HUES48 (cell line): ENCODE measurements around the gene FAM83D.

ENCODE experiments used
- H3K27ac ChIP-seq: one replicate; pipeline ENCODE4 v1.7.0; 2013; ENCODE audit warnings: low read depth, low read length, inconsistent platforms
- H3K27me3 ChIP-seq: 2 replicates; pipeline ENCODE4 v1.6.1; 2013; ENCODE audit warnings: mild to moderate bottlenecking, low read length; ENCODE audit not compliant: control insufficient read depth, insufficient read depth
- H3K36me3 ChIP-seq: 2 replicates; pipeline ENCODE4 v1.6.1; 2013; ENCODE audit warnings: low read length; ENCODE audit not compliant: control insufficient read depth, insufficient read depth
- H3K4me1 ChIP-seq: 2 replicates; pipeline ENCODE4 v1.6.1; 2013; ENCODE audit warnings: mild to moderate bottlenecking, low read length; ENCODE audit not compliant: control insufficient read depth, insufficient read depth
- H3K4me3 ChIP-seq: 2 replicates; pipeline ENCODE4 v1.5.1; 2013; ENCODE audit warnings: mild to moderate bottlenecking, low read depth, low read length
- H3K9ac ChIP-seq: 2 replicates; pipeline ENCODE4 v1.6.1; 2013; ENCODE audit warnings: mild to moderate bottlenecking, low read depth, low read length, moderate library complexity
- H3K9me3 ChIP-seq: 2 replicates; pipeline ENCODE4 v1.6.1; 2013; ENCODE audit warnings: low read length; ENCODE audit not compliant: control insufficient read depth, insufficient read depth

The FAM83D gene

GRCh38 chr20:38926142-38926933 lies at the start of gene FAM83D:
FAM83D (plus strand) TSS chr20:38926417; CDS start chr20:38926443, 26 bp downstream.
- Histone ChIP-seq H3K4me1 (peaks cover 10% of the 10 kb centered on the region; the same call in 1 of the 2 replicates), H3K27ac (peak within 1 kb of the TSS; percentile 70)

GRCh38 chr20:38877483-38877882 lies 48.7 kb upstream of the FAM83D start:
- H3K27ac ChIP-seq: no peak overlapping the region
- no peak overlapping the region for H3K4me3 ChIP-seq
- H3K27me3 ChIP-seq: no peaks in the 10 kb centered on the region
- H3K9me3 ChIP-seq: no peaks in the 10 kb centered on the region
- H3K36me3 ChIP-seq: no peaks in the 10 kb centered on the region
- peaks cover 5% of the 10 kb centered on the region; the same call in 1 of the 2 replicates for H3K4me1 ChIP-seq
- H3K9ac ChIP-seq: no peak overlapping the region

More at GRCh38 chr20:38926142-38926933, at the start of gene FAM83D:
- Histone ChIP-seq H3K27me3 (no peaks in the 10 kb centered on the region), H3K4me3 (peak within 1 kb of the TSS; percentile 96), H3K9me3 (no peaks in the 10 kb centered on the region), H3K9ac (peak within 1 kb of the TSS; percentile 85), H3K36me3 (peaks cover 16% of the 10 kb centered on the region; the same call in 1 of the 2 replicates)

GRCh38 chr20:38878866-38879265 lies 47.4 kb upstream of the FAM83D start:
- H3K9me3 ChIP-seq: no peaks in the 10 kb centered on the region
- H3K4me1 ChIP-seq: peaks cover 5% of the 10 kb centered on the region; the same call in 1 of the 2 replicates
- H3K4me3 ChIP-seq: no peak overlapping the region
- no peak overlapping the region for H3K9ac ChIP-seq
- H3K36me3 ChIP-seq: no peaks in the 10 kb centered on the region
- no peak overlapping the region for H3K27ac ChIP-seq
- H3K27me3 ChIP-seq: no peaks in the 10 kb centered on the region

- H3K9me3 ChIP-seq: no peaks in the 10 kb centered on the region
- no peak overlapping the region for H3K27ac ChIP-seq
- H3K4me1 ChIP-seq: no peaks in the 10 kb centered on the region; the same call in 1 of the 2 replicates
- H3K9ac ChIP-seq: no peak overlapping the region
- H3K36me3 ChIP-seq: no peaks in the 10 kb centered on the region
- no peak overlapping the region for H3K4me3 ChIP-seq
- no peaks in the 10 kb centered on the region for H3K27me3 ChIP-seq
These were observed 45.1 kb upstream of the FAM83D start for GRCh38 chr20:38880952-38881735.

GRCh38 chr20:38881806-38882440 lies 44.3 kb upstream of the FAM83D start:
- Histone ChIP-seq H3K9me3 (no peaks in the 10 kb centered on the region), H3K4me1 (no peaks in the 10 kb centered on the region; the same call in 1 of the 2 replicates), H3K36me3 (no peaks in the 10 kb centered on the region), H3K4me3 (no peak overlapping the region), H3K27ac (no peak overlapping the region), H3K27me3 (no peaks in the 10 kb centered on the region), H3K9ac (no peak overlapping the region)

- Histone ChIP-seq H3K27me3 (no peaks in the 10 kb centered on the region), H3K9ac (no peak overlapping the region), H3K4me3 (no peak overlapping the region), H3K27ac (no peak overlapping the region), H3K4me1 (no peaks in the 10 kb centered on the region; the same call in 1 of the 2 replicates), H3K9me3 (no peaks in the 10 kb centered on the region), H3K36me3 (no peaks in the 10 kb centered on the region)
These were observed 43.6 kb upstream of the FAM83D start for GRCh38 chr20:38882600-38882999.

GRCh38 chr20:38883081-38883980 lies 42.9 kb upstream of the FAM83D start:
- Histone ChIP-seq H3K9ac (no peak overlapping the region), H3K27ac (no peak overlapping the region), H3K4me3 (no peak overlapping the region), H3K36me3 (no peaks in the 10 kb centered on the region), H3K4me1 (no peaks in the 10 kb centered on the region; the same call in 1 of the 2 replicates), H3K9me3 (no peaks in the 10 kb centered on the region), H3K27me3 (no peaks in the 10 kb centered on the region)

GRCh38 chr20:38883981-38884733 lies 42.1 kb upstream of the FAM83D start:
- no peaks in the 10 kb centered on the region for H3K36me3 ChIP-seq
- no peaks in the 10 kb centered on the region for H3K27me3 ChIP-seq
- no peak overlapping the region for H3K9ac ChIP-seq
- no peak overlapping the region for H3K4me3 ChIP-seq
- no peaks in the 10 kb centered on the region; the same call in 1 of the 2 replicates for H3K4me1 ChIP-seq
- H3K9me3 ChIP-seq: no peaks in the 10 kb centered on the region
- H3K27ac ChIP-seq: no peak overlapping the region

GRCh38 chr20:38885357-38885756 lies 40.9 kb upstream of the FAM83D start:
- H3K27ac ChIP-seq: no peak overlapping the region
- no peaks in the 10 kb centered on the region for H3K36me3 ChIP-seq
- H3K4me1 ChIP-seq: no peaks in the 10 kb centered on the region; the same call in 1 of the 2 replicates

More at GRCh38 chr20:38885357-38885756, 40.9 kb upstream of the FAM83D start:
- no peak overlapping the region for H3K9ac ChIP-seq
- no peak overlapping the region for H3K4me3 ChIP-seq
- H3K9me3 ChIP-seq: no peaks in the 10 kb centered on the region
- H3K27me3 ChIP-seq: no peaks in the 10 kb centered on the region
